Islet precursor cell (in vitro differentiated cells): Measurements from ENCODE around the gene ITGB5.

Source experiments
- DNase-seq: peaks from one replicate; pipeline ENCODE4 v3.0.0-alpha.2; 2018

ITGB5 gene

GRCh38 chr3:124858275-124858674 lies 28.9 kb downstream of the ITGB5 start:
- DNase-seq: no peak

GRCh38 chr3:124856677-124857076 lies 30.5 kb downstream of the ITGB5 start:
- no peak for DNase-seq

GRCh38 chr3:124854009-124854408 lies 33.2 kb downstream of the ITGB5 start:
- no peak for DNase-seq

GRCh38 chr3:124853446-124853845 lies 33.7 kb downstream of the ITGB5 start:
- DNase-seq: no peak

GRCh38 chr3:124851905-124852304 lies 35.3 kb downstream of the ITGB5 start:
- no peak for DNase-seq

GRCh38 chr3:124851136-124851535 lies 36.0 kb downstream of the ITGB5 start:
- DNase-seq: no peak

- DNase-seq: peak; percentile 90
Observed at GRCh38 chr3:124850633-124851032, 36.5 kb downstream of the ITGB5 start.

- no peak for DNase-seq
Observed at GRCh38 chr3:124850212-124850611, 37.0 kb downstream of the ITGB5 start.

- no peak for DNase-seq
Observed at GRCh38 chr3:124848300-124848699, 38.9 kb downstream of the ITGB5 start.

- DNase-seq: no peak
Observed at GRCh38 chr3:124847863-124848262, 39.3 kb downstream of the ITGB5 start.

- no peak for DNase-seq
Observed at GRCh38 chr3:124847051-124847450, 40.1 kb downstream of the ITGB5 start.

- no peak for DNase-seq
Observed at GRCh38 chr3:124846189-124846588, 41.0 kb downstream of the ITGB5 start.

GRCh38 chr3:124845406-124845805 lies 41.8 kb downstream of the ITGB5 start:
- DNase-seq: no peak

GRCh38 chr3:124843506-124844177 lies 43.5 kb downstream of the ITGB5 start:
- DNase-seq: no peak

- no peak for DNase-seq
Observed at GRCh38 chr3:124843047-124843446, 44.1 kb downstream of the ITGB5 start.

GRCh38 chr3:124841517-124841916 lies 45.6 kb downstream of the ITGB5 start:
- no peak for DNase-seq

GRCh38 chr3:124840331-124840730 lies 46.8 kb downstream of the ITGB5 start:
- no peak for DNase-seq

GRCh38 chr3:124839896-124840295 lies 47.3 kb downstream of the ITGB5 start:
- no peak for DNase-seq

- DNase-seq: no peak
Observed at GRCh38 chr3:124838963-124839362, 48.2 kb downstream of the ITGB5 start.

GRCh38 chr3:124837730-124838186 lies 49.4 kb downstream of the ITGB5 start:
- DNase-seq: peak; percentile 97

- DNase-seq: no peak
Observed at GRCh38 chr3:124837065-124837464, 50.1 kb downstream of the ITGB5 start.

GRCh38 chr3:124836448-124836847 lies 50.7 kb downstream of the ITGB5 start:
- no peak for DNase-seq

GRCh38 chr3:124834723-124835718 lies 52.1 kb downstream of the ITGB5 start:
- peak; percentile 98 for DNase-seq
